CD4-positive, alpha-beta T cell (primary cell): ENCODE results near the gene ZBTB17. TPM values are rescaled to one million over a fixed set of nuclear protein-coding genes. Genes with fewer than 3 reads are reported as not detected.

ENCODE experiments used
- ATAC-seq: fragments of 200-7000 bp; cut with Tn5 transposase; one replicate; pipeline ENCODE4 v1.10.0; 2022; ENCODE audit warnings: mild to moderate bottlenecking; ENCODE audit not compliant: poor library complexity
- CTCF ChIA-PET: fragments of 350-600 bp; sonication (Branson Sonifier 250); formaldehyde crosslinking; loops from one replicate; lab custom pipeline; 2021; ENCODE audit warnings: antibody characterized with exemption, inconsistent platforms; lab: Charles Lee
- POLR2A ChIA-PET: fragments of 350-600 bp; sonication (Branson Sonifier 250); formaldehyde crosslinking; loops from one replicate; lab custom pipeline; 2021; ENCODE audit warnings: antibody characterized with exemption, inconsistent platforms; lab: Charles Lee
- DNase-seq, 14 experiments: peaks; one replicate each; pipeline ENCODE4 v3.0.0-alpha.2; 2013 to 2020; ENCODE audit warnings: mixed read lengths in 2 of 14
- H3K27ac ChIP-seq, 2 donors: one replicate each; pipeline versions ENCODE4 v1.5.1 to v1.7.0; 2013; ENCODE audit warnings: low read length in 2 of 2, low read depth in 1 of 2, mild to moderate bottlenecking in 1 of 2
- H3K27me3 ChIP-seq, 2 experiments: 1 replicate in 1 of 2; 2 replicates in 1 of 2; pipeline versions ENCODE4 v1.6.1 to v1.7.0; 2013; ENCODE audit warnings: low read length in 2 of 2, control low read depth in 1 of 2, mild to moderate bottlenecking in 1 of 2, moderate library complexity in 1 of 2; ENCODE audit not compliant: insufficient read depth in 2 of 2, control insufficient read depth in 1 of 2
- H3K36me3 ChIP-seq: one replicate; pipeline ENCODE4 v1.6.1; 2013; ENCODE audit warnings: low read length, control low read depth; ENCODE audit not compliant: insufficient read depth
- H3K4me1 ChIP-seq: one replicate; pipeline ENCODE4 v1.6.1; 2013; ENCODE audit warnings: low read length, control low read depth; ENCODE audit not compliant: insufficient read depth
- H3K4me3 ChIP-seq: one replicate; pipeline ENCODE4 v1.5.1; 2013; ENCODE audit warnings: mild to moderate bottlenecking, low read length, moderate library complexity
- H3K9me3 ChIP-seq, 2 experiments: 1 replicate in 1 of 2; 2 replicates in 1 of 2; pipeline versions ENCODE4 v1.6.1 to v1.7.0; 2013; ENCODE audit warnings: low read length in 2 of 2, mild to moderate bottlenecking in 2 of 2, control low read depth in 1 of 2, moderate library complexity in 1 of 2; ENCODE audit not compliant: control insufficient read depth in 1 of 2, insufficient read depth in 1 of 2
- H3K27ac Mint-ChIP-seq: one replicate; pipeline ENCODE4 v1.8.0; 2020; ENCODE audit warnings: mixed read lengths
- H3K27me3 Mint-ChIP-seq: one replicate; pipeline ENCODE4 v1.8.0; 2021; ENCODE audit warnings: mixed read lengths
- H3K36me3 Mint-ChIP-seq: one replicate; pipeline ENCODE4 v1.8.0; 2021; ENCODE audit warnings: low read depth, mixed read lengths
- H3K4me1 Mint-ChIP-seq: one replicate; pipeline ENCODE4 v1.8.0; 2021; ENCODE audit warnings: low read depth, mixed read lengths
- H3K4me3 Mint-ChIP-seq: one replicate; pipeline ENCODE4 v1.8.0; 2020; ENCODE audit warnings: mild to moderate bottlenecking, mixed read lengths
- H3K9me3 Mint-ChIP-seq: one replicate; pipeline ENCODE4 v1.8.0; 2020; ENCODE audit warnings: mixed read lengths
- intact Hi-C, 2 experiments: fragments of 100-400 bp; cut with DNase I in 1 of 2; cut with micrococcal nuclease in 1 of 2; formaldehyde crosslinking; loops; one replicate each; pipeline versions ENCODE4 v1.15.1 to v1.9.0; 2023 to 2025; cut with DNase I, micrococcal nuclease
- total RNA-seq, 174 experiments: library from RNA in 2 of 174; stranded (reverse) in 2 of 174; gene quantifications; one replicate each; pipeline ENCODE4 v1.2.3 and lab custom pipeline; 2021 to 2026
- TF ChIP-seq, protein P1 (sequence below): fragments of 200-600 bp; IDR thresholded peaks from one replicate; pipeline ENCODE4 v1.8.0; 2022; ENCODE audit warnings: antibody characterized with exemption, mild to moderate bottlenecking

Gene ZBTB17
- total RNA-seq, 2 experiments from 2014 or later: 70.2 to 78.1 TPM

DNA sequence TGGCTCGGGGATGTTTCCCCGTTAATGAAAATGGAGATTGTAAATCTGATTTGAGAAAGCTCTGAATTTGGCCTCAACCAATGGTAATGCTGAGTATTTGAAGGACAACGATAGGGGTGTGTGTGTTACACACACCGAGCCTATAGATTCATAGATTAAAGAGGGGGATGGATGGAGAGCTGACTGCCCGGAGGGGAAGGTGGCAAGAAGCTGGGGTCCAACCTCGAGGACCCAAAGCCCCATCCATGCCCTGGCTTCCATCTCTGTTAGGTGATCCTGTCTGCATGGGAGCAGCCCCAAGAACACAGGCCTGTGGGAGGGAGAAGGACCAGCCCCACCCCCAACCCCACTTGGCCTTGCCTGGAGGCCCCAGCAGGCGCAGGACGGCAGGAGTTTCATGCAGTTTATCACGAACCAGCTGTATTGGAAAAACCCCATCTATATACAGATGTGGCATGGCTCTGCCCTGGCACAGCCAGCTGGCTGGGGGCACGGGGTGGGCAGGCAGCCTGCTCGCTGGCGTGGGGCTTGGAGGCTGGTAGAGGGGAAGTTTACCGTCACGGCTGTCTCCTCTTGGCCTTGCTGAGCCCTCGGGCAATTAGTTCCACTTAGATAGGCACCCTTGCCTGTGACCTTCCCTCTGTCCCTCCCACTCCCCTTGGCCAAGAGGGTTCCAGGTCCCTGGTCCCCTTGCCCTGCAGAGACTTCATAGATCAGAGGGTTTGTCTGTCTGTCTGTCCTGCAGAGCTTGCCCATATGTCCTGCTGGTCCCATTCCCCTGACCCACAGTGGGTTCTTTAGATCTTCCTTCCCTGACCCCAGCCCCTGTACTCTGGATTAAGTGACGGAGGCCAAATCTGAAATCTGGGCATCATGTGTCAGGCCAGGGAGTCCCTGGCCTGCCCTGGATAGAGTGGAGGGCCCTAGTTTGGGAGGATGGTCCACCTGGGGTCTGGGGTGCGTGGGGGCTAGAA lies 38.9 kb upstream of the ZBTB17 start:
- H3K4me1 Mint-ChIP-seq: no peaks in the 10 kb centered on the region
- H3K36me3 Mint-ChIP-seq: no peaks in the 10 kb centered on the region
- H3K9me3 Mint-ChIP-seq: no peaks in the 10 kb centered on the region
- peaks cover 25% of the 10 kb centered on the region for H3K27me3 Mint-ChIP-seq
- H3K27ac Mint-ChIP-seq: no peak overlapping the region
- Histone ChIP-seq H3K4me1 (peaks cover 14% of the 10 kb centered on the region), H3K27ac (no peak overlapping the region), H3K27me3 (peaks cover 0 to 5% of the 10 kb centered on the region in 2 experiments), H3K9me3 (no peaks in the 10 kb centered on the region), H3K4me3 (no peak overlapping the region), H3K36me3 (no peaks in the 10 kb centered on the region)
- TF ChIP-seq, protein P1, sequence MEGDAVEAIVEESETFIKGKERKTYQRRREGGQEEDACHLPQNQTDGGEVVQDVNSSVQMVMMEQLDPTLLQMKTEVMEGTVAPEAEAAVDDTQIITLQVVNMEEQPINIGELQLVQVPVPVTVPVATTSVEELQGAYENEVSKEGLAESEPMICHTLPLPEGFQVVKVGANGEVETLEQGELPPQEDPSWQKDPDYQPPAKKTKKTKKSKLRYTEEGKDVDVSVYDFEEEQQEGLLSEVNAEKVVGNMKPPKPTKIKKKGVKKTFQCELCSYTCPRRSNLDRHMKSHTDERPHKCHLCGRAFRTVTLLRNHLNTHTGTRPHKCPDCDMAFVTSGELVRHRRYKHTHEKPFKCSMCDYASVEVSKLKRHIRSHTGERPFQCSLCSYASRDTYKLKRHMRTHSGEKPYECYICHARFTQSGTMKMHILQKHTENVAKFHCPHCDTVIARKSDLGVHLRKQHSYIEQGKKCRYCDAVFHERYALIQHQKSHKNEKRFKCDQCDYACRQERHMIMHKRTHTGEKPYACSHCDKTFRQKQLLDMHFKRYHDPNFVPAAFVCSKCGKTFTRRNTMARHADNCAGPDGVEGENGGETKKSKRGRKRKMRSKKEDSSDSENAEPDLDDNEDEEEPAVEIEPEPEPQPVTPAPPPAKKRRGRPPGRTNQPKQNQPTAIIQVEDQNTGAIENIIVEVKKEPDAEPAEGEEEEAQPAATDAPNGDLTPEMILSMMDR: no peak
- ATAC-seq: no peak
- no peak for DNase-seq
- ChIA-PET POLR2A (no interaction called here), CTCF (no interaction called here)
- intact Hi-C loops: no loop called here
- H3K4me3 Mint-ChIP-seq: no peak overlapping the region

DNA sequence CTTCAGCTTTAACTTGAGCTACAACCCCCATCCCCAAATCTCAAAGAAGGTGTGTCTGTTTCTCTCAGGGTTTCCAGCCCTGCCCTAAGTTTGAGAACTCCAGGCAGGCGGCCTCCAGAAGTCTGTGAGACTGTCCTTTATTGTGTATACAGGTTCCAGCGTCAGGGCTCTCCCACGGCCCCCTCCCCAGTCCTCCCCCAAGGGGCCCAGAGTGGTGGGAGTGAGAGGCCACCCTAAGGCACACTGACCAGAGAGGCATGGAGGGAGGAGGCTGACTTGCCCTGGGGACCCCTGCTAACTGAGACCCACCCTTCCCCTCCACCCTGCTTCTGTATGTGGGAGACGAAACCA lies 38.0 kb upstream of the ZBTB17 start:
- H3K9me3 Mint-ChIP-seq: no peaks in the 10 kb centered on the region
- no peaks in the 10 kb centered on the region for H3K36me3 ChIP-seq
- H3K4me1 ChIP-seq: peaks cover 14% of the 10 kb centered on the region
- TF ChIP-seq, protein P1: no peak
- ChIA-PET POLR2A (no interaction called here), CTCF (no interaction called here)
- ATAC-seq (no peak), DNase-seq (no peak)
- no peak overlapping the region for H3K27ac Mint-ChIP-seq
- H3K27me3 ChIP-seq: peaks cover 0 to 5% of the 10 kb centered on the region in 2 experiments
- H3K27ac ChIP-seq: no peak overlapping the region
- H3K9me3 ChIP-seq: no peaks in the 10 kb centered on the region
- intact Hi-C loops: no loop called here
- H3K36me3 Mint-ChIP-seq: no peaks in the 10 kb centered on the region
- no peaks in the 10 kb centered on the region for H3K4me1 Mint-ChIP-seq
- H3K4me3 ChIP-seq: no peak overlapping the region
- peaks cover 28% of the 10 kb centered on the region for H3K27me3 Mint-ChIP-seq
- H3K4me3 Mint-ChIP-seq: no peak overlapping the region

DNA sequence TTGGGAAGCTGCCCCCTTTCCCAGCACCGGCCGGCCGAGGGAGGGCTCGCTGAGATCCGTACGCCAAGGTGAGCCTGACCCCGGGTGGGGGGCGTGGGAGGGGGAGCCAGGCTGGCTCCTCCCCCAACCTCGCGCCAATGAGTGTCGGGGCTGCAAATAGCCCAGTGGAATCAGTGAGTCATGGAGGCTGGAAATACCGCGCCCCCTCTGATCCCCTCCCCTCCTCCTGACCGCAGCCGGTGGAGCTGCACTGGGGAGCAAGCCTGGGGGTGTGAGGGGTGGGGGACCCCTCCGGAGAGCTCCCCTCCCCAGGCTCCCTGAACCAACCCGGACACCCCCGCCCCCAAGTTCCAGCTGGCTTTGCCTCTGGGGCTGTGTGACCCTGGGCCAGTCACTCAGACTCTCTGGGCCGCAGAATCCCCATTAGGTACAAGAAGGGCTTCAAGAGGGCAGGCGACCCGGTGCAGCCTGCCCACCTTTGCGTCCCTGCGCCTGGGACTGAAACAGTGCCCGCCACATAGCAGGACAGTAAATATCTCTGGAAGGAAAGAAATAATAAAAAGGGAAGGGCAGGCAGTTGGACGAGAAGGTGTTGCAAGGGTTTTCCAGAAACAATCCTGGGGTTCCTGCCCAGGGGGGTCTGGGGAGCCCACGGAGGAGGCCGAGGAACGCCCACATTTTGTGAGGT lies 37.5 kb upstream of the ZBTB17 start:
- ATAC-seq: peak; percentile 35
- H3K4me1 Mint-ChIP-seq: no peaks in the 10 kb centered on the region
- Histone ChIP-seq H3K4me1 (peaks cover 14% of the 10 kb centered on the region), H3K36me3 (no peaks in the 10 kb centered on the region), H3K4me3 (peak overlapping the region; percentile 29), H3K27ac (no peak overlapping the region), H3K27me3 (peaks cover 0 to 5% of the 10 kb centered on the region in 2 experiments), H3K9me3 (no peaks in the 10 kb centered on the region)
- peak in 10 of 14 experiments; percentile 7 to 64 (median 28) for DNase-seq
- CTCF ChIA-PET: no interaction called here
- H3K9me3 Mint-ChIP-seq: no peaks in the 10 kb centered on the region
- no peaks in the 10 kb centered on the region for H3K36me3 Mint-ChIP-seq
- POLR2A ChIA-PET: no interaction called here
- no peak overlapping the region for H3K27ac Mint-ChIP-seq
- TF ChIP-seq, protein P1: no peak
- H3K27me3 Mint-ChIP-seq: peaks cover 28% of the 10 kb centered on the region
- intact Hi-C loops: no loop called here
- H3K4me3 Mint-ChIP-seq: no peak overlapping the region
